GM12872 (cell line): ENCODE measurements around the gene FANK1.

Experiments used
- CTCF ChIP-seq: IDR thresholded peaks from 3 replicates; pipeline ENCODE4 v1.5.1; 2011; ENCODE audit warnings: low read depth, mild to moderate bottlenecking, low read length, moderate library complexity; ENCODE audit not compliant: insufficient read depth

Gene FANK1

DNA sequence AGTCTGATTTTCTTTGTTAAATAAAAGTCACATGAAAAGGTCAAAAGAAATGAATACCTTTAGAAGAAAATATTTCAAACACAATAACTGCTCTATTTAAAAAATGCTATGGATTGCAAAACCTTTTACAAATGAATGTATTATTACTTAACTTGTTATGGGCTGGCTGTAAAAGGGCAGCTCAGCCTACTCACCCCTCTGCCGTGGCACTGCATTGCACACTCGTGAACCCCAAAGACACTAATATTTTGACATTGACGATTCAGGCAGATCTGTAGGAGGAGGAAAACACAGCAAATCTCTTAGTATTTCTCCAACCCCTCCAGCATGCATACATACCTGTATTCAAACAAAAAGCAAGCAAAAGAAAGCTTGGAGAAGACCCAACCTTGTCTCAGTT, 149.5 kb downstream of the FANK1 start:
- TF ChIP-seq CTCF: no peak

DNA sequence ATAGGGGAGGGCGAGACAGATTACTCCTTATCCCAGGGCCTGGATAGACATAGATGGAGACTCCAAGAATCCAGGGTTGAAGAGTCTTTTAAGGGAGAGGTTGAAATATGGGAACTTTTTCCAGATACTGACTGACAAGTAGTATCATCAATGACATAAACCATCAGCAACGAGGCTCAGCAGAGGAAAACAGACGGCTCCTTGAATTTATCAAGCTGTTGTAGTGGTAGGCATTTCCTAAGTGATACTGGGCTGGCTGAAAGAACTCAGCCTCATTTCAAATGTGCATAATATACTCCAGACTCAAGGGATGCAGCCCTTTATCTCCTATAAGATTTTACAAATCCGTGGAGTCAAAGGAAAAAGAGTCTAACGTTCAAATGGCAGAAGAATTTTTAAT, 150.5 kb downstream of the FANK1 start:
- TF ChIP-seq CTCF: no peak

GRCh38 chr10:126049759-126050700, 153.7 kb downstream of the FANK1 start:
- no peak for TF ChIP-seq CTCF

GRCh38 chr10:126052171-126052570, 155.8 kb downstream of the FANK1 start:
- no peak for TF ChIP-seq CTCF

- TF ChIP-seq CTCF: no peak
These were observed 157.8 kb downstream of the FANK1 start for GRCh38 chr10:126054191-126054590.

DNA sequence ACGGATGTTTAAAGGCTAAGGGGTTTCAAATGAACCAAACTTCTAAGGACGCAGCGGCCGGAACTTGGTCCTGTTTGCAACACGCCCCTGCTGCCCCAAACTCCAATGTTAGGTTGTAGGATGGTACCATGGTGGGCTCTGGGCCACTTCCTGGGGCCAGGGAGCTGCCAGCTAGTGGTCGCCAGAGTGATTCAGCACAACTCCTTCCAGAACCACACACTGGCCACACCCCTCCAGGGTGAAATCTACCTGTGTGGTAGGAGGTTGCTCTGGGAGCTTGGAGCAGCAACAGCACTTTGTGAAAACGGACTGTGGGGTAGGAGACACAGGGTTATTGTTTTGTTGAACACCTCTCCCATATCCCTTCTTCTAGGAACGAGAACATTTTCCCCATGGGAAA, 161.1 kb downstream of the FANK1 start:
- no peak for TF ChIP-seq CTCF

DNA sequence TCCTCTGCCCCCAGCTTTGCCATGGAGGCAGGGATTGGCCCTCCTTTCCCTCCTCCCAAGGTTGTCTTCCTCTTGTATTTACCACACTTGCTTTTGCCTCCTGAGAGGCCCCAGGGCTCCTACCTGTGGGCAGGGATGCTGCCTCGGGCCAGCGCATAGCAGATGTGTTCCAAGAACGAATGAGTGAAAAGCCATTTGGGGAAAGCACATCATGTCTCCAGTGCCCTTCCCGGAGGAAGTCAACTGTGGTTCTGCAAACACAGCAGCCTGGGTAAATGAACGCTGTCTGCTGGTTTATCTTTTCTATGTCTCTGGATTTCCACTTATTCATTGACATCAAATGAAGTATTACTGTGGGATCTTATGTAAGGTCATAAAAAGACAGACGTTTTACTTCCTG, 161.7 kb downstream of the FANK1 start:
- TF ChIP-seq CTCF: no peak
